Parathyroid adenoma (tissue), 2 donors: ENCODE data around the gene ARHGEF4.

Experiments
- H2AFZ ChIP-seq: fragments of 300-600 bp; sonication (generic); one replicate; pipeline ENCODE4 v1.7.0; 2017; ENCODE audit warnings: antibody characterized with exemption, mild to moderate bottlenecking
- H3K27ac ChIP-seq: fragments of 300-600 bp; sonication (generic); one replicate; pipeline ENCODE4 v1.7.0; 2017
- H3K27me3 ChIP-seq: fragments of 300-600 bp; sonication (generic); one replicate; pipeline ENCODE4 v1.7.0; 2017; ENCODE audit warnings: low read length; ENCODE audit not compliant: control insufficient read depth, insufficient read depth
- H3K36me3 ChIP-seq: fragments of 300-600 bp; sonication (generic); one replicate; pipeline ENCODE4 v1.7.0; 2017; ENCODE audit warnings: low read length; ENCODE audit not compliant: control insufficient read depth, insufficient read depth
- H3K4me1 ChIP-seq: fragments of 300-600 bp; sonication (generic); one replicate; pipeline ENCODE4 v1.7.0; 2017; ENCODE audit warnings: control low read depth
- H3K4me2 ChIP-seq: fragments of 300-600 bp; sonication (generic); one replicate; pipeline ENCODE4 v1.7.0; 2017; ENCODE audit warnings: low read length
- H3K4me3 ChIP-seq: fragments of 300-600 bp; sonication (generic); one replicate; pipeline ENCODE4 v1.7.0; 2017; ENCODE audit warnings: low read depth, low read length
- H3K79me2 ChIP-seq: fragments of 300-600 bp; sonication (generic); one replicate; pipeline ENCODE4 v1.7.0; 2017; ENCODE audit warnings: control low read depth
- H3K9ac ChIP-seq: fragments of 300-600 bp; sonication (generic); one replicate; pipeline ENCODE4 v1.7.0; 2017; ENCODE audit warnings: mild to moderate bottlenecking
- H3K9me3 ChIP-seq: fragments of 300-600 bp; sonication (generic); one replicate; pipeline ENCODE4 v1.7.0; 2017; ENCODE audit warnings: low read length; ENCODE audit not compliant: control insufficient read depth
- TF ChIP-seq, protein P1 (sequence below): fragments of 300-600 bp; sonication (generic); IDR thresholded peaks from one replicate; pipeline ENCODE4 v1.7.0; 2017; ENCODE audit warnings: antibody characterized with exemption, mild to moderate bottlenecking
- donor health status: primary hyperparathyroidism.

ARHGEF4 gene

DNA sequence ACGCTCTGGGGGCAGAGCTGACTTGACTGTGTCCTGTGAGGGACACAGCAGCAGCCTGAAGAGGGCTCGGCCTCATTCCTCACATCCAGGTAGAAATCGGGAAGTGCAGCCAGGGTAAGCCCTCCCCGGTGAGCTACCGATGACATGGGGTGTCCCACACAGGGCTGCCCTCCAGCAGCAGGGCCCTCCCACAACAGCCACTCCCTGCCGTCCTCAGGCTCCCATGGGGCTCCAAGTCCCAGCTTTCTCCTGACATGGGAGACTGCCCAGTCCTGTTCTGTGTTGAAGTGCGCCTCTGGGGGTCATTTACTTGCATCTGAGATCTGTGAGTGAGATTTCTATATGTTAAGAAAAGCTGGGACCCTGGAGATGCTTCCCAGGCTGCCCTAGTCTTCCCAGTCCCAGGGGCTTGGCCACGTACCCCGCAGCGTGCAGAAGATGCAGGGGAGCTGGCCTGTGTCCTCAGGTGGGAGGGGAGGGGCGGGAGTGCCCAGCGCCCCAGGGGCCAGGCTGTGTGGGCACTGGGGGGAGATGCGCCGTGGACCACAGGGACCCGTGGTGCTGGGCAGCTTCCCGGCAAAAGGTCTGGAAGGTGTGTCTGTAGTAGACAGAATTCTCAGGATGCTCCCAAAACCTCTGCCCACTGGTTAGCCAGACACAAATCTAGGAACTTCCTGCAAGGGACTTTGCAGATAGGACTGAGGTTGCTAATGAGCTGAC, 168.7 kb downstream of the ARHGEF4 start:
- Histone ChIP-seq H3K9ac (no peak overlapping the region), H3K4me3 (no peak overlapping the region), H3K27ac (no peak overlapping the region), H3K4me1 (no peaks in the 10 kb centered on the region), H3K79me2 (no peaks in the 10 kb centered on the region), H3K36me3 (no peaks in the 10 kb centered on the region), H3K4me2 (no peak overlapping the region), H3K9me3 (no peaks in the 10 kb centered on the region), H2AFZ (no peak overlapping the region), H3K27me3 (no peaks in the 10 kb centered on the region)
- TF ChIP-seq, protein P1, sequence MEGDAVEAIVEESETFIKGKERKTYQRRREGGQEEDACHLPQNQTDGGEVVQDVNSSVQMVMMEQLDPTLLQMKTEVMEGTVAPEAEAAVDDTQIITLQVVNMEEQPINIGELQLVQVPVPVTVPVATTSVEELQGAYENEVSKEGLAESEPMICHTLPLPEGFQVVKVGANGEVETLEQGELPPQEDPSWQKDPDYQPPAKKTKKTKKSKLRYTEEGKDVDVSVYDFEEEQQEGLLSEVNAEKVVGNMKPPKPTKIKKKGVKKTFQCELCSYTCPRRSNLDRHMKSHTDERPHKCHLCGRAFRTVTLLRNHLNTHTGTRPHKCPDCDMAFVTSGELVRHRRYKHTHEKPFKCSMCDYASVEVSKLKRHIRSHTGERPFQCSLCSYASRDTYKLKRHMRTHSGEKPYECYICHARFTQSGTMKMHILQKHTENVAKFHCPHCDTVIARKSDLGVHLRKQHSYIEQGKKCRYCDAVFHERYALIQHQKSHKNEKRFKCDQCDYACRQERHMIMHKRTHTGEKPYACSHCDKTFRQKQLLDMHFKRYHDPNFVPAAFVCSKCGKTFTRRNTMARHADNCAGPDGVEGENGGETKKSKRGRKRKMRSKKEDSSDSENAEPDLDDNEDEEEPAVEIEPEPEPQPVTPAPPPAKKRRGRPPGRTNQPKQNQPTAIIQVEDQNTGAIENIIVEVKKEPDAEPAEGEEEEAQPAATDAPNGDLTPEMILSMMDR: no peak

DNA sequence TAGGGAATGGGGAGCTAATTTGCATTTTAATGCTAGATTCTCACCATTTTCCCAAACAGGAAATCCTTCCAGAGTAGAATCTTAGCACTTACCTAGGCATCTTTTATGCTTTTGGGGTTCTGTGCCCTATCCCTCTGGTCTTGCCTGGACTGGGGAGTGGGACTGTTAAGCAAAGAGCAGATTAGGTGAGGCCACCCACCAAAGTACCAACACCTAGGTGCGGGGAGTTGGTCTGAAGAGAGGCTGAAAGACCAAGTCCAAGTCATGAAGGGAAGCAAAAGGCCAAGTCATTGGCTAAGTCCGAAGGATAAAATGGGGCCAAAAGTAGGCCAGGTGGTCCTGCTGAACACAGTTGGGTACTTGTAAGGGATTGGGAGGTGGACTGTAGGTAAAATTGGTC, 169.8 kb downstream of the ARHGEF4 start:
- H3K4me2 ChIP-seq: no peak overlapping the region
- no peak overlapping the region for H3K27ac ChIP-seq
- TF ChIP-seq, protein P1: no peak
- no peaks in the 10 kb centered on the region for H3K27me3 ChIP-seq
- no peaks in the 10 kb centered on the region for H3K4me1 ChIP-seq
- H3K36me3 ChIP-seq: no peaks in the 10 kb centered on the region
- H3K4me3 ChIP-seq: no peak overlapping the region
- no peaks in the 10 kb centered on the region for H3K79me2 ChIP-seq
- no peak overlapping the region for H2AFZ ChIP-seq
- no peaks in the 10 kb centered on the region for H3K9me3 ChIP-seq
- no peak overlapping the region for H3K9ac ChIP-seq

DNA sequence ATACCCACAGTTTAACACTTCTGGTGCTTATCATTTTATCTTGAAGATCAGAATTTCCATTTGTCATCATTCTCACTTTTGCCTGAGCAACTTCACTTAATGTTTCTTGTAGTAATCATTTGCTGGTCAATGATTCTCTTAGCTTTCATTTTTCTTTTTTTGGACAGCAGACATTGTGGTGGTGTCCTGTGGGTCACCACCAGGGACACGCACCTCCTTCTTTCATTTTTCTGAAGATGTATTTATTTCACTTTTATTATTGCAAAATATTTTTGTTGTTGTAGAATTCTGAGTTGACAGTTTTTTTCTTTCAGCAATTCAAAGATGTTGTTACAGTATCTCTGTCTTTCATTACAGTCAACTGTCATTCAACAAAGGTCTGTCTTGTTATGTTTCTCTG, 172.3 kb downstream of the ARHGEF4 start:
- no peak overlapping the region for H3K9ac ChIP-seq
- H3K27ac ChIP-seq: no peak overlapping the region
- H2AFZ ChIP-seq: no peak overlapping the region
- no peaks in the 10 kb centered on the region for H3K79me2 ChIP-seq
- no peak overlapping the region for H3K4me2 ChIP-seq
- no peaks in the 10 kb centered on the region for H3K4me1 ChIP-seq
- TF ChIP-seq, protein P1: no peak
- no peak overlapping the region for H3K4me3 ChIP-seq
- H3K36me3 ChIP-seq: no peaks in the 10 kb centered on the region
- no peaks in the 10 kb centered on the region for H3K9me3 ChIP-seq
- H3K27me3 ChIP-seq: no peaks in the 10 kb centered on the region

DNA sequence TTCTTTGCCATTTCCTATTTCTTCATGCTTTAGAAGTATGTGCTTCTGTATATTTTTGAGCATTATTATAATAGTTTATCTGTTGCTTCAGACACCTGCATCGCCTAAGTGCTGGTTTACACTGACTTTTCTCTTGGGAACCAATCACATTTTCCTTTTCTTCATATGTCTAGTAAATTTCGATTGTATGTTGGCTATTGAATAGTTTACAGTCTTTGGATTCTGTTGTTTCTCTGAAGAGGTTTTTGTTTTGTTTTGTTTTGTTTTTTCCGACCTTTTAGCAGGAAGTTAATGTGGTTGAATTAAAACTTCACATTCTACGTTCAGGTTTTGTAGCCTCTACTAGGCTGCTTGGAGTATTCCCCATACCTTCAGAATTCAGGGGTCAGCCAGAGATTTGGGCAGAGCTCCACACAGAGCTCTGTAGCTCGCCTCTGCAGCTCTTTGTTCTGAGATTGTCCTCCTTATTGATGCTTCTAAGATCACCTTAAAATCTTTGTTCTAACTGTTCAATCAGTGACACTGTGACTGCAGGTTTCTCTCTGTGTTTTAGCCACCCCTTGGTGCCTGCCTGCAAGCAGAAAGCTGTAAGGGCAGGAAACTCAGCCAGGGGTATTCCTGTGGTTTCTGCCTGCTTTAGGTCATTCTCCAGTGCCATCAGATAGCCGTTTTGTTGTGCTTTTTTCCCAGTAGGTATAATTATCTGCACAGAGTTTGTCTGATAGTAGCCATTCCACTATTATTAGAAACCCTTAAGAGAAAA, 173.2 kb downstream of the ARHGEF4 start:
- Histone ChIP-seq H3K36me3 (no peaks in the 10 kb centered on the region), H3K4me1 (no peaks in the 10 kb centered on the region), H2AFZ (no peak overlapping the region), H3K9me3 (no peaks in the 10 kb centered on the region), H3K9ac (no peak overlapping the region), H3K4me3 (no peak overlapping the region), H3K4me2 (no peak overlapping the region), H3K27me3 (no peaks in the 10 kb centered on the region), H3K27ac (no peak overlapping the region), H3K79me2 (no peaks in the 10 kb centered on the region)
- TF ChIP-seq, protein P1: no peak
